GM13976 (cell line): ENCODE measurements around the gene BTBD9.
"Not testable (repeated sequence)": the region's sequence is repeated elsewhere in the genome, so short reads cannot be mapped to it uniquely, and the experiment has no call there.

Experiments used
- DNase-seq: peaks from one replicate; pipeline ENCODE4 v3.0.0; 2012; ENCODE audit warnings: low spot score
- CTCF ChIP-seq: IDR thresholded peaks from 2 replicates; pipeline ENCODE4 v1.5.1; 2012; ENCODE audit warnings: borderline replicate concordance, mild to moderate bottlenecking; ENCODE audit not compliant: insufficient read depth; ENCODE audit errors: extremely low read depth, missing control alignments, control extremely low read depth
- in situ Hi-C: fragments of 300-500 bp; cut with MboI; formaldehyde crosslinking; loops from one replicate; pipeline ENCODE4 v1.12.0; 2022; ENCODE audit warnings: low sequenced_read_pairs, mixed read lengths, inconsistent platforms; ENCODE audit not compliant: unreplicated experiment

The BTBD9 gene

GRCh38 chr6:38432479-38432878 is 207.2 kb downstream of the BTBD9 start:
- TF ChIP-seq CTCF, result no peak
- no peak for DNase-seq
- in situ Hi-C loops, result no loop called here

GRCh38 chr6:38432079-38432478 is 207.7 kb downstream of the BTBD9 start:
- DNase-seq, result no peak
- in situ Hi-C loops, result no loop called here
- no peak for TF ChIP-seq CTCF

- in situ Hi-C loops, result no loop called here
- no peak for DNase-seq
- no peak for TF ChIP-seq CTCF
Measured at GRCh38 chr6:38429546-38429945, 210.2 kb downstream of the BTBD9 start.

- no peak for TF ChIP-seq CTCF
Measured at GRCh38 chr6:38427492-38428210, 212.1 kb downstream of the BTBD9 start.

GRCh38 chr6:38425788-38426488 is 213.8 kb downstream of the BTBD9 start:
- in situ Hi-C loops, result not testable (repeated sequence)

More at GRCh38 chr6:38427492-38428210, 212.1 kb downstream of the BTBD9 start:
- DNase-seq, result peak; percentile 66
- in situ Hi-C loops, result no loop called here

GRCh38 chr6:38423746-38424145 is 216.0 kb downstream of the BTBD9 start:
- in situ Hi-C loops, result no loop called here
- TF ChIP-seq CTCF, result no peak
- DNase-seq, result no peak

More at GRCh38 chr6:38425788-38426488, 213.8 kb downstream of the BTBD9 start:
- DNase-seq, result not testable (repeated sequence)

- TF ChIP-seq CTCF, result no peak
- no peak for DNase-seq
- in situ Hi-C loops, result no loop called here
Measured at GRCh38 chr6:38420207-38420606, 219.5 kb downstream of the BTBD9 start.
